GM18511 (cell line): ENCODE data around the gene C22orf42.
"Not testable (repeated sequence)": the region's sequence is repeated elsewhere in the genome, so short reads cannot be mapped to it uniquely, and the experiment has no call there.

Experiments used
- ATAC-seq: cut with Tn5 transposase; IDR thresholded peaks from one replicate; pipeline ENCODE4 v1.9.1; 2021; ENCODE audit warnings: mild to moderate bottlenecking, moderate library complexity; ENCODE audit not compliant: unreplicated experiment

C22orf42 gene

DNA sequence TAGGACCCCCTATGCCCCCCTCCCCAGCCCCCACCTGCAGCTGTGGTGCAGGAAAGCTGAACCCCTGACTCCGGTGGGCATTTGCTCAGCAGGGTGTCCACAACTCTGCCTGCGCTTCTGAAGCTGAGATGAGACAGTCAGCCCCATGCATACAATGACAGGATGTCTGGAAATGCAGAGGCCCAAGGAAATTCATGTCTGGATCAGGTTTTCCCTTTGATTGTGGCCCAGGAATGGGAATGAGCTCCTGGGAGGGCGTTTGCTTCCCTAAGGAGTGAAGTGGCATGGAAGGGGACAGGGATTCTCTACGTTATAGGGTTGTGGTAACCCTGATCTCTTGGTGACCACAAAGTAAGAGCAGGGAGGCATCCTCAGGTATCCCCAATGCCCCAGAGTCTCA is 22.2 kb downstream of the C22orf42 start:
- ATAC-seq, result not testable (repeated sequence)

DNA sequence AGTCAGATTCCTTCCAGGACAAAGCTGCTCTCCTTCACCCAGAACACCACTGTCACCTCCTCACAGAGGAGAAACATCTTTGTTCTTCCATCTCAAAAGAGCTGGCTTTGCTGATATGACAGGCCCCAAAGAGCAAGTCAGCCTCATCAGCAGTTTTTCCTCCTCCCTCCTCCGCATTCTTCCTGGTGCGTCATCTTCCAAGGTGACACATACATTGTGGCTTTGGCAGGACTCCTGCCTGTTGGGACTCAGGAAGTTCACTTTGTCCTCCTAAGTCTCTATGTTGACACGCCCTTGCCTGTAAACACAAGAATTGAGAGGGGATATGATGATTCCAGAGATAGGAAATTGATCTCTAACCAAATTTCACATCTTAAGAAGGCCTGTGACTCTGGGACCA is 23.1 kb downstream of the C22orf42 start:
- not testable (repeated sequence) for ATAC-seq

DNA sequence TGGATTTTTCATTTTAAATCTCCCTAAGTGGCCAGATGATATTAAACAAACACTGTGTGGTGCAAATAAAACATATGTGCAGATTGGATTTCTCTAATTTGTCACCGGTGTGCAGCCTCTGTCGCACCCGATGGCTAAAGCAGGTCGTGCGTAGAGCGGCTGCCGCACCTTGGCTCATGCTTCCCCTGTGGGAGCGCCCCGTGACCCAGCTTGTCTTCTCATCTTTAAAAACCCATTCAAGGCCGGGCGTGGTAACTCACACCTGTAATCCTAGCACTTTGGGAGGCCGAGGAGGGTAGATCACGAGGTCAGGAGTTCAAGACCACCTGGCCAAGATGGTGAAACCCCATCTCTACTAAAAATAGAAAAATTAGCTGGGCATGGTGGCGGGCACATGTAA is 24.3 kb downstream of the C22orf42 start:
- ATAC-seq, result not testable (repeated sequence)

DNA sequence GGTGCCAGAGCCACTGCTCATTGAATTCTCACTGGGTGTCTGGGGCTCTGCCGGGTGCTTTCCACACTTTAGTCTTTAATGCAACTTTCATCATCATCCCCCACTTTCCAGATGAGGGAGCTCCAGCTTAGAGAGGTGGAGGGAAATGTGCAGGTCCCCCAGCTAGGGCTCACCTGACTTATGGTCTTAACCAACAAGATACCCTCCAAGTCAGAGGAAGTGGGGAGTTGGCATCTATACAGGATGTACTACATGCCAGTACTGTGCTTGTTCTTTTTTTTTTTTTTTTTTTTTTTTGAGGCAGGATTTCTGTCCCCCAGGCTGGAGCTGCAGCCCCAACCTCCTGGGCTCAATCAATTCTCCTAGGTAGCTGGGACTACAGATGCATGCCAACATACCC is 26.3 kb downstream of the C22orf42 start:
- ATAC-seq, result no peak

DNA sequence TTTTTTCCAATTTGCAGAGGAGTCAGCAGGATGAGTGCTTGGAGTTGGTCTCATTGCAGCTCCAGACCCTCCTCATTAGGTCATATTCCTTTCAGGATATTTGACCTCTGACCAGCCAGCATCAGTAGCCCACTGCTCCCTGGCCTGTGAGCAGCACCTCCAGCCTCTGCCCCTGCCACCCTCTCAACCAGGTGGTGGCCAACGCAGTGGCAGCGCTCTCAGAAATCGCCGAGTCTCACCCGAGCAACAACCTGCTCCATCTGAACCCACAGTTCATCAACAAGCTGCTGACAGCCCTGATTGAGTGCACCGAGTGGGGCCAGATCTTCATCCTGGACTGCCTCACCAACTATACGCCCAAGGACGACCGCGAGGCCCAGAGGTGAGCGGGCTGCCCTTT is 27.0 kb downstream of the C22orf42 start:
- no peak for ATAC-seq

DNA sequence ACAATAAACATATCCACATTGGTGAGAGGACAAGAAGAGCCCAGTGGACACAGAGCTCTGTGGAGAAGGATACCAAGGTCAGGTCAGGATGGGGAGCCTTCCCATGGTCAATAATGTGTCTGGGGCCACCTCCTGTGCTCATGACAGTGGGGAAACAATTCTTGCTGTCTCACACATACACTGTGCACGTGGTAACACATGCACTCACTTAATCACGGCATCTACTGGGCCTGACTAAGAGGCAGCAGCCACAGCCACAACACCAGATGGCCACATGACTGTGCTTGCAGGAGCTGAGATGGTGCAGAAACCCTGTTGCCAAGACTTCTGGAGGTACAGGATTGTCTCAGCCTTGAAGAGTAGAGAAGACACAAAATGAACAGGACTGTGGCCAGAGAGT is 28.6 kb downstream of the C22orf42 start:
- no peak for ATAC-seq

DNA sequence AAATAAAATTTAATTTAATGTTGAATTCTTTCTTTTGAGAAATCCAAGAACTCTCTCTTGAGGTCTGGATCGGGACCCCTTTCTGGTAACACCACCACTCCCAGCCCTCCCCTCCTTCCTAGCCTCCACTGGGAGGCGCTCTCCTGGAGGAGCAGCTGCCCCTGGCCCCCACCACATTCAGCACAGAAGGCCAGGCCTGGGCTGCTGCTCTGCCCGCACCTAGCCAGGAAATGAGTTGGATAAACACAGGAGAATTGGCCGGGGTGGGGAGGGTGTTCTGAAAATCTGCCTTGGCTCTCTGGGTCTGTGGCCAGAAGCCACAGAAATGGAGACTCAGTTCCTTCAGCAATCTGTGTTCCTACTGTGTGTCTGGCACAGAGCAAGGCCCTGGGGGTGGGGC is 31.2 kb downstream of the C22orf42 start:
- ATAC-seq, result no peak

DNA sequence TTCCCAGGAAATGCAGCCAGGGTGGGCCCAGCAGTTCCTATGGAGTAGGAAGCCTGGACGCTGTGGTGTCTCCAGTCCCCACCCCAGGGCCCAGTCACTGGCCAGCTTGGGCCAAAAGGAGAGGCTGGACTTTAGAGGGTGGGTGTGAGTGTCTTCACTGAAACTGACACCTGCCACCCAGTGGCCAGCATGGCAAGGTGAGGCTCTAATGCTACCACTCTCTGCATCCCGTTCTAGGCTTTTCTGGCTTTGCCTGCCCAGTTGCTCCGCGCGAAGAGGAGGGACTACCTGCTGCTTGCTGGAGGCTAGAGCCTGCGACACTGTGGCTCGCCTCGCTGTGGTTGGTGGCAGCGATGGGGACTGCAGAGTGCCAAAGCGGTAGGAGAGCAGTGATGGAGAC is 35.4 kb downstream of the C22orf42 start:
- no peak for ATAC-seq

DNA sequence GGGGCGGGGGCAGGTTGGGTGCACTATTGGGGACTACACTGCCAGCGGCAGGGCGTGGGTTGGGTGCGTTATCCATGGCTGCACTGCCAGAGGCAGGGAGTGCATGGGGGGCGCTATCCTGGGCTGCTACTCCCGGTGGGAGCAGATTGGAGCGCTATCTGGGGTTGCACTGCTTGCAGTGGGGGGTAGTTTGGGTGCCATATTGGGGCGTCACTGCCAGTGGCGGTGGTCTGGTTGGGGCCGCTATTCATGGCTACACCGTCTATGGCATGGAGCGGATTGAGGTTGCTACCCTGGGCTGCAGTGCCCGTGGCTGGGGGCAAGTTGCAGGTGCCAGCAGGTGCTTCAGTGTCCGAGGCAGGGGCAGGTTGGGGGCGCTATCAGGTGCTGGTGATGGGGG is 36.2 kb downstream of the C22orf42 start:
- ATAC-seq, result no peak

DNA sequence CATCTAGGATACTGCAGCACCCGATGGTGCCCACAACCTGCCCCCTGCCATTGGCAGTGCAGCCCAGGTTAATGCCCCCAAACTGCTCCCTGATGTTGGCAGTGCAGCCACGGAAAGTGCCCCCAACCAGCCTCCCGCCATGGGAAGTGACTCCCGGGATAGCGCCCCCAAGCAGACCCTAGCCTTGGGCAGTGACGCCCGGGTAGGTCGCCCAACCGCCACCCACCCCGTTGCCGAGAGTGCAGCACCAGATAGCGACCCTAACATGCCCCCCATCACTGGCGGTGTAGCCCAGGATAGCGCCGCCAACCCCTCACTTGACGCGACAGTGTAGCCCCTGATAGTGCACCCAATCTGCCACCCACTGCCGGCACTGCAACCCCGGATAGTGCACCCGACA is 38.5 kb downstream of the C22orf42 start:
- ATAC-seq, result no peak

DNA sequence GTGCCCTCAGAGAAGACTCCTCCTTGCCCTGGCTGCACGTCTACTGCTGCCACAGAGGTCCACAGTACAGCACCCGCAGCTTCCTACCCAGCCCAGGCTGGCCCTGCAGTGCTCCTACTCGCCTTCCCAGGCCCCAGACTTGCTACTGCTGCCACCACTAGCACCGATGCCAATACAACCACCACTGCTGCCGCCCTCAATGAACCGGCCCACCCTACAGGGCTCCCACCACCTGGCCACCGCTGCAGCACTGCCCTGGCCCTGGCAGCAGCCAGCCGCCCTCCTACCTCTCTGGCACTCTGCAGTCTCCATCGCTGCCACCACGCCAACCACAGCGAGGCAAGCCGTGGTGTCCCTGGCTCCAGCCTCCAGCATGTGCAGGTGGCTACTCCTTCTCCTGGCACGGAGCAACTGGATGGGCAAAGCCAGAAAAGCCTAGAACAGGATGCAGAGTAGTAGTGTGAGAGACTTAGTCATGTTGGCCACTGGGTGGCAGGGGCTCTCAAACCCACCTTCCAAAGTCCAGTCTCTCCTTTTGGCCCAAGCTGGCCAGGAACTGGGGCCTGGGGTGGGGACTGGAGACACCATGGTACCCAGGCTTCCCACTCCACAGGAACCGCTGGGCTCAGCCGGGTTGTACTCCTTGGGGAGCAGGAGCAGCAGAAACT is 39.4 kb downstream of the C22orf42 start:
- ATAC-seq, result no peak

DNA sequence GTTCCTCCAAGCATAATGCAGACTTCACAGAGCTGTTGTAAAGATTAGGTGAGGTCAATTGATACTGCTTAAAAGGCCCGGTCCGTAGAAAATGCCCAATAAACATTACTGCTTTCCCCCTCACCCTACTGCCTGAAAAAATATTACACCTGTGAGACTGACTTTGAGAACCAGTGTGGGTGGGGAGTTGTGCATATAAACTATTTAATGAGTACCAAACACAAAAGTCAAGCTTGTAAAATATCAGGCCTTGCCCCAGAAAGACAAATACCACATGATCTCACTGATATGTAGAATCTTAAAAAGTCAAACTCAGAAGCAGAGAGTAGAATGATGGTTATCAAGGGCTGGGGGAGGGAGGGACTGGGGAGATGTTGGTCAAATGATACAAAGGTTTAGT is 46.7 kb downstream of the C22orf42 start:
- no peak for ATAC-seq

DNA sequence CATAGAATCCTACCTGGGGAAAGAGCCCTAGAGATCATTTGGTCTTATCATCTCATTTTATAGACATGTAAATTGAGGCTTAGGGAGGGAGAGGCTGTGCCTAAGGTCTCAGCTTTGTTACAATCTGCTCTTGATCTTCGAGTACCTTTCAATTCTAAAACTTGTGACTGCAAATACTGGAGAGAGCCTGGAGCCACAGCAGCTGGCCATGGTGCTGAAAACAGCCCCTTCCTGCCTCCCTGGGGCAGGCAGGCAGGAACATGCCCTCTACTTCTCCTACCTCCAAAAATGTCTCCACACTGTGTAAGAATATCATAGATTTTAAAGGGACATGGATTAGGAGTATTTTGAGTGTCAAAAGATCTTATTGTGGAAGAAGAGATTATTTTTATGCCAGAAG is 52.2 kb downstream of the C22orf42 start:
- no peak for ATAC-seq

DNA sequence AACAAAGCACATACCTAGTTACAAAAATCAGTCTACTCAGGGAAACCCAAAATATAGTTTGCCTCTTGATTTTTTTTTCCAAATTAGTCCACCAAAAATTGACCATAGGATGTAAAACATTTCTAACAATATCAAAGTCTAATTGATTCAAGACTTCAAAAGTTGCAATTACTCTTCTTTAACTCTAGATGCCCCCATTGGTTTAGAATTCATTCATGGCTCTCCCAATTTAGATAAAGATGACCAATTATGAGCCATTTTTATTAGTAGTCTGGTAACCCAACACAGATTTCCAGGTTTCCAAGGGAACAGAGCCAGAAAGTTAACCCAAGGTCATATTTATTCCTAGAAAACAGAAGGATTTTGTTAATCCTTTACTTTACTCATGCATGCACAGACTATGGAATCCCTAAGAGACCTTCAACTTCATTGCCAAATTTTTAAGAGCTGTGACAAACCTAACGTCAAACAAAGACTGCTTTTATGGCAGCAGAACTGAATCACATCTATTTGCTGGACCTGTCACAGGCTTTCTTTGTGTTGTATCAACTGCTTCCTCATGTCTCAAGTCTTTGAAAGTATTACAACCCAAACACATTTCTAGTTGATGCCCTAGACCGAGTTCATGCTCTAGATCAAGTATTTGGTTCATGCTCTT is 55.3 kb downstream of the C22orf42 start:
- no peak for ATAC-seq

DNA sequence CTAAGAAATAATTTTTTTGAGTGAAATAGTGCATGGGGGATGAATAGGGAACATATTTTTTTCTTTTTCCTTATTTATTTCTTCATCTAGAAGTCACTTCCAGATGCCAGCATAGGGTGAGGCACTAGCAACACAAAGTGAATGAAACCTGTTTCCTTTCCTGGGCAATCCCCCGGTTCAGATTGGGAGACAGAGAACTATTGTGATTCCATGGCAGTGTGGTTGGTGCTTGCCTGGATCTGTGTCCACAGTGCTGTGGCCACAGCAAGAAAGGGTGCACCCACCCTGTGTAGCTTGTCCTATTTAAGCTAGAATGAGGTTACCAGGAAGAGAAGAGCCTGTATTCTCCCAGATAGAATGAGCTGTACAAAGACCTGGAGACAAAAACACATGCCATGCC is 58.4 kb downstream of the C22orf42 start:
- no peak for ATAC-seq
